ENCODE data around the gene RTL10.
"Not testable (repeated sequence)": the region's sequence is repeated elsewhere in the genome, so short reads cannot be mapped to it uniquely, and the experiment has no call there.

The RTL10 gene

GRCh38 chr22:19842393-19843106 lies 12.1 kb downstream of the RTL10 start:
- DNase-seq = no peak

- no peak for DNase-seq
Observed at GRCh38 chr22:19841641-19842392, 12.9 kb downstream of the RTL10 start.

GRCh38 chr22:19840955-19841640 lies 13.6 kb downstream of the RTL10 start:
- DNase-seq = no peak

GRCh38 chr22:19840059-19840458 lies 14.6 kb downstream of the RTL10 start:
- no peak for DNase-seq

- DNase-seq = no peak
Observed at GRCh38 chr22:19837915-19838314, 16.8 kb downstream of the RTL10 start.

- no peak for DNase-seq
Observed at GRCh38 chr22:19836512-19836911, 18.2 kb downstream of the RTL10 start.

GRCh38 chr22:19834599-19834998 lies 20.1 kb downstream of the RTL10 start:
- no peak for DNase-seq

- not testable (repeated sequence) for DNase-seq
Observed at GRCh38 chr22:19833327-19833726, 21.3 kb downstream of the RTL10 start.

GRCh38 chr22:19832476-19833108 lies 22.1 kb downstream of the RTL10 start:
- peak in 1 of 2 experiments; percentile 12 for DNase-seq

- DNase-seq = not testable (repeated sequence)
Observed at GRCh38 chr22:19831979-19832378, 22.7 kb downstream of the RTL10 start.

GRCh38 chr22:19831016-19831415 lies 23.7 kb downstream of the RTL10 start:
- DNase-seq = no peak

- DNase-seq = no peak
Observed at GRCh38 chr22:19828035-19828401, 26.7 kb downstream of the RTL10 start.

- no peak for DNase-seq
Observed at GRCh38 chr22:19827341-19828034, 27.2 kb downstream of the RTL10 start.

GRCh38 chr22:19826619-19826950 lies 28.1 kb downstream of the RTL10 start:
- no peak for DNase-seq

- DNase-seq = no peak
Observed at GRCh38 chr22:19825904-19826618, 28.6 kb downstream of the RTL10 start.

GRCh38 chr22:19824926-19825339 lies 29.7 kb downstream of the RTL10 start:
- no peak for DNase-seq

GRCh38 chr22:19824212-19824925 lies 30.3 kb downstream of the RTL10 start:
- DNase-seq = no peak

- no peak for DNase-seq
Observed at GRCh38 chr22:19823902-19824211, 30.8 kb downstream of the RTL10 start.

GRCh38 chr22:19823191-19823901 lies 31.3 kb downstream of the RTL10 start:
- DNase-seq = no peak

GRCh38 chr22:19822301-19823117 lies 32.2 kb downstream of the RTL10 start:
- DNase-seq = no peak
